HepG2 (cell line): ENCODE results near the gene UBE3B. TPM values are rescaled to one million over a fixed set of nuclear protein-coding genes. Genes with fewer than 3 reads are reported as not detected.
A peak's percentile ranks its signal among the peaks of the same experiment; 100 is the strongest.

Source experiments
- ATAC-seq: fragments of 200-7000 bp; cut with Tn5 transposase; 3 replicates; pipeline ENCODE4 v1.9.1; 2020; ENCODE audit warnings: mild to moderate bottlenecking, moderate library complexity
- BruUV-seq: library from RNA; stranded (reverse); fragments of 400-500 nt; replicated peaks from 2 replicates; lab custom pipeline; 2021; lab: Mats Ljungman, UMichigan
- CTCF ChIA-PET: fragments of 300-600 bp; formaldehyde crosslinking; extraction: SDS; loops from one replicate; lab custom pipeline; 2021; ENCODE audit warnings: low total read pairs, inconsistent platforms, low intra/inter-chr PET ratio; lab: Yijun Ruan, JAX
- POLR2A ChIA-PET: fragments of 350-600 bp; sonication (Branson Sonifier 250); formaldehyde crosslinking; loops from one replicate; lab custom pipeline; 2020; ENCODE audit warnings: antibody characterized with exemption, inconsistent platforms; lab: Yijun Ruan, JAX
- DNase-seq: peaks from one replicate; pipeline ENCODE4 v3.0.0-alpha.2; 2015; ENCODE audit warnings: low spot score
- FAIRE-seq: peaks from 3 replicates; lab custom pipeline; 2011; peaks lifted over from hg19 to GRCh38; lab: Jason Lieb, UNC
- H2AFZ ChIP-seq: one replicate; pipeline ENCODE4 v1.6.1; 2011; ENCODE audit warnings: low read length, inconsistent platforms
- H3K27ac ChIP-seq: fragments of 300-600 bp; 3 replicates; pipeline ENCODE4 v1.8.0; 2011; ENCODE audit warnings: mixed run types, mild to moderate bottlenecking, mixed read lengths, low read length, inconsistent platforms; ENCODE audit not compliant: insufficient read depth; ENCODE audit errors: extremely low read length
- H3K27me3 ChIP-seq, 2 experiments: fragments of 200-600 bp in 1 of 2; 2 replicates in 1 of 2; 3 replicates in 1 of 2; pipeline versions ENCODE4 v1.6.0 to v1.8.0; 2011; ENCODE audit warnings: low read length in 2 of 2, mild to moderate bottlenecking in 2 of 2, moderate library complexity in 2 of 2, inconsistent platforms in 1 of 2; ENCODE audit not compliant: insufficient read depth in 2 of 2, control insufficient read depth in 1 of 2
- H3K36me3 ChIP-seq, 2 experiments: fragments of 200-600 bp in 1 of 2; replicated peaks in 1 of 2; 2 replicates in 1 of 2; 3 replicates in 1 of 2; pipeline versions ENCODE4 v1.5.1 to v1.8.0; 2011; ENCODE audit warnings: low read length in 2 of 2, inconsistent platforms in 1 of 2; ENCODE audit not compliant: insufficient read depth in 2 of 2, control insufficient read depth in 1 of 2
- H3K4me1 ChIP-seq: 2 replicates; pipeline ENCODE4 v1.5.1; 2012; ENCODE audit warnings: low read length, inconsistent platforms; ENCODE audit not compliant: insufficient read depth
- H3K4me2 ChIP-seq: 2 replicates; pipeline ENCODE4 v1.6.0; 2011; ENCODE audit warnings: low read depth, low read length, inconsistent platforms
- H3K4me3 ChIP-seq, 3 experiments: fragments of 200-600 bp in 1 of 3; sonication (generic), shearing (Covaris generic) in 1 of 3; replicated peaks in 1 of 3; 2 replicates each; pipeline ENCODE4 v1.5.1; 2011 to 2016; ENCODE audit warnings: low read length in 3 of 3, inconsistent platforms in 2 of 3, low read depth in 2 of 3, mild to moderate bottlenecking in 2 of 3, control low read depth in 1 of 3, mixed read lengths in 1 of 3; ENCODE audit not compliant: insufficient read depth in 1 of 3
- H3K79me2 ChIP-seq: one replicate; pipeline ENCODE4 v1.6.1; 2011; ENCODE audit warnings: low read length, inconsistent platforms; ENCODE audit not compliant: insufficient read depth
- H3K9ac ChIP-seq: 2 replicates; pipeline ENCODE4 v1.6.0; 2011; ENCODE audit warnings: mild to moderate bottlenecking, low read depth, low read length, inconsistent platforms; ENCODE audit not compliant: insufficient read depth
- H3K9me3 ChIP-seq: 2 replicates; pipeline ENCODE4 v1.5.1; 2012; ENCODE audit warnings: mild to moderate bottlenecking, low read length
- H4K20me1 ChIP-seq: 2 replicates; pipeline ENCODE4 v1.6.0; 2011; ENCODE audit warnings: inconsistent platforms, mild to moderate bottlenecking, low read length, moderate library complexity; ENCODE audit not compliant: insufficient read depth
- CBX1 ChIP-seq: IDR thresholded peaks from one replicate; pipeline ENCODE4 v1.6.1; 2016; ENCODE audit warnings: antibody characterized with exemption, low read depth
- FOXP1 ChIP-seq, 2 experiments: fragments of 450-650 bp in 1 of 2; IDR thresholded peaks; 2 replicates each; pipeline ENCODE4 v1.6.1; 2017 to 2018; ENCODE audit warnings: antibody characterized with exemption in 1 of 2
- JDP2 ChIP-seq: sonication (generic); formaldehyde crosslinking; IDR thresholded peaks from 2 replicates; pipeline ENCODE4 v1.8.1; 2022; ENCODE audit warnings: missing genetic modification reagents, borderline replicate concordance
- NCOA5 ChIP-seq: sonication (generic); formaldehyde crosslinking; IDR thresholded peaks from 2 replicates; pipeline ENCODE4 v1.4.0; 2020; ENCODE audit warnings: missing genetic modification reagents
- SAP130 ChIP-seq: IDR thresholded peaks from 2 replicates; pipeline ENCODE4 v1.6.1; 2016; ENCODE audit warnings: low read depth
- SRF ChIP-seq: IDR thresholded peaks from 2 replicates; pipeline ENCODE4 v1.6.1; 2011; ENCODE audit warnings: mild to moderate bottlenecking, low read depth, low read length, moderate library complexity
- ZNF597 ChIP-seq: sonication (generic); formaldehyde crosslinking; IDR thresholded peaks from 2 replicates; pipeline ENCODE4 v1.5.0; 2020; ENCODE audit warnings: missing genetic modification reagents
- ZUFSP ChIP-seq: sonication (generic); formaldehyde crosslinking; IDR thresholded peaks from 2 replicates; pipeline ENCODE4 v1.9.0; 2021; ENCODE audit warnings: missing genetic modification reagents, mild to moderate bottlenecking, borderline replicate concordance
- WGBS: methylation state at CpG from one replicate; pipeline ENCODE4 v1.1.6; 2017; ENCODE audit warnings: low lambda C conversion rate; 5-methylcytosine and 5-hydroxymethylcytosine counted together
- in situ Hi-C: cut with HindIII; loops from 2 replicates; pipeline ENCODE4 v1.10.0; 2017; ENCODE audit warnings: low pct_unique_long_range_greater_than_20kb; ENCODE audit not compliant: extremely low pct_ligation_motif_present
- intact Hi-C: fragments of 100-400 bp; cut with micrococcal nuclease; formaldehyde crosslinking; loops from one replicate; pipeline ENCODE4 v1.10.0; 2022; ENCODE audit not compliant: unreplicated experiment
- polyA plus RNA-seq, 8 experiments: library from polyadenylated mRNA; depleted of rRNA in 3 of 8; stranded (reverse) in 7 of 8; unstranded in 1 of 8; fragments of >200 nt; fragmentation: Illumina TruSeq in 4 of 8; extraction: Trizol in 4 of 8; gene quantifications; 2 replicates each; pipeline versions ENCODE4 v1.2.1 to v1.2.3, GENCODE V29; 2011 to 2016; ENCODE audit warnings: low read depth in 4 of 8, missing spikeins in 1 of 8, mixed read lengths in 1 of 8; ENCODE audit not compliant: insufficient read depth in 1 of 8
- total RNA-seq, 5 experiments: library from RNA; depleted of rRNA; stranded (reverse); fragments of >200 nt; fragmentation: Illumina TruSeq; extraction: Trizol; gene quantifications; 2 replicates each; pipeline ENCODE4 v1.2.3, GENCODE V29; 2016; ENCODE audit warnings: low read depth in 1 of 5

The UBE3B gene
- total and polyA plus RNA-seq, 2 of the 13 experiments (the other 11 are each of a cell fraction or from before 2014, with no cell fraction given), result 22.7 to 25.3 TPM

DNA sequence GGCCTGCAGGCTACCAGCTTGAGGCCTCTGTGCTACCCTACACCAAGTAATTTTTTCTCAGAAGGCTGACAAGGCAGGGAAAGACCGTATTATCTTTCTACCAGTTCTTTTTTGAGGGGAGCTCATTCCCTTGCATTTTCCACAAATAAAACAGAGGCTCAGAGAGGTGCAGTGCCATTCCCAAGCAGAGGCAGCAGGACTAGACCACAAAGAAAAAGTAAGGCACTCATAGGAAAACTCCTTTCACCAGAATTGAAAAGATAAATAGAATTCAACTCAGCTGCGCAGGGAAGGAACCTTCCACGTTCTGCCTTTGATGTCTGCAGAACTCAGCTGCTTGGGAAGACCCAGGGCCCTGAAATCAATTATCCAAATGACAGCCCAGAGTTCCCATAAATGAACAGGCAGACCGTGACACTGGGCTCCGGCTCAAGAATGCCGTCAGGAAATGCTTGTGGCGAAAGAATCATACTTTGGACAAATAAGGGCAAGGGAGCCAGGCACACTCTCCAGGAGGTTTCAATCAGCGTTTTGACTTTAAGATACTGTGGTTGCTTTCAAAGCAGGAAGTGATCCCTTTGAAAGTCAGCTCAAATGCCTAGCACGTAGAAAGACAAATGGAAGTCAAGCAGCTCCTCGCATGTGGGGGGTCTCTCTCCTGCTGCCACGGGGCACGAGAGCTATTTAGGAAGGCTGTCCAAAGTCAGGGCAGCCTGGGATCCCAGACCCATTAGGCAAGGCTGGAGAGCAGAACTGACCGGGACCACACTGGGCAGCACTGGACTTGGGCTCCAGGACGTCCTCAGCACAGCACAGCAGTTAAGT lies 14.4 kb upstream of the UBE3B start:
- H2AFZ ChIP-seq, result no peak overlapping the region

DNA sequence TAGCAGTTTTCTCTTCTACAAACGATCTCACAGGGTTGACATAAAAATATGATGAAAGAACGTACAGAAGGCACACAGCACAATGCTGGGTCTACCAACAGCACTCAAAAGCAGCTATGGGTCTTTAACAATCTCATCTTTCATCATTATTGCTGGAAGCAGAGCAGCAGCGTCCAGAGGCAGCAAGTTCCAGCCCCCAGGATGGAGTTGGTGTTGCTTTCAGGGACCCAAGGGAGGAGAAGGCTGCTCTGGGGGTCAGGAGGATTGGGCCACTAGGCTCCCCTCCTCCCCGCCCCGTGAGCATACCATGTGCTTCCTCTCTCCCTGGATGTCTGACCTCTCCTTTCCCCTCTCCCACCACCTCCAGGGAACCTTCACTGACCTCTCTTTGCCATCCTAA lies 13.7 kb upstream of the UBE3B start:
- no peak for DNase-seq
- no TSS peak for BruUV-seq
- Histone ChIP-seq H3K9me3 (no peaks in the 10 kb centered on the region), H3K79me2 (peaks cover 18% of the 10 kb centered on the region), H4K20me1 (no peaks in the 10 kb centered on the region; the same call in 1 of the 2 replicates), H3K9ac (no peak overlapping the region), H3K27me3 (no peaks in the 10 kb centered on the region), H3K4me1 (peaks cover 39% of the 10 kb centered on the region), H3K36me3 (peaks cover 14 to 47% of the 10 kb centered on the region in 2 experiments), H2AFZ (no peak overlapping the region), H3K27ac (no peak overlapping the region), H3K4me3 (no peak overlapping the region), H3K4me2 (peak overlapping the region; percentile 67; the same call in 1 of the 2 replicates)
- in situ Hi-C loops, result no loop called here
- intact Hi-C loops, result no loop called here
- no peak for TF ChIP-seq SAP130
- no peak for TF ChIP-seq ZUFSP (CRISPR knock-in tag)
- TF ChIP-seq JDP2, result no peak
- no peak for TF ChIP-seq NCOA5 (CRISPR knock-in tag)
- TF ChIP-seq ZNF597 (CRISPR knock-in tag), result no peak
- no peak for TF ChIP-seq FOXP1 (IDR thresholded peaks at IDR 0.05)
- no peak for TF ChIP-seq FOXP1 (CRISPR knock-in tag; IDR thresholded peaks at IDR 0.05)
- WGBS, result 72% methylated on average over 4 of the region's 5 CpGs
- POLR2A ChIA-PET, result interaction anchor here (2.9 kb wide), 1 partner anchor 13 kb away, joined by 16 read pairs; the partner anchor contains the start of genes KCTD10 and UBE3B
- no peak for FAIRE-seq
- CTCF ChIA-PET, result no interaction called here
- no peak for ATAC-seq

More for the DNA sequence above, 14.4 kb upstream of the UBE3B start:
- ChIA-PET CTCF (no interaction called here), POLR2A (interaction anchor here (1.5 to 2.9 kb wide), 3 partner anchors 14 to 347 kb away, joined by 4 to 16 read pairs (median 11); partner anchors contain the start of genes ACACB, KCTD10 and UBE3B)
- Histone ChIP-seq H3K27me3 (no peaks in the 10 kb centered on the region), H3K79me2 (peaks cover 18% of the 10 kb centered on the region), H3K4me2 (peak overlapping the region; percentile 67), H3K36me3 (peaks cover 15 to 44% of the 10 kb centered on the region in 2 experiments), H3K9ac (no peak overlapping the region; the same call in none of the 2 replicates), H3K27ac (peak overlapping the region; percentile 38), H3K9me3 (no peaks in the 10 kb centered on the region), H3K4me1 (peaks cover 39% of the 10 kb centered on the region), H4K20me1 (no peaks in the 10 kb centered on the region; the same call in 1 of the 2 replicates), H3K4me3 (no peak overlapping the region)
- WGBS, result 42% methylated on average over 14 of the region's 14 CpGs
- no TSS peak for BruUV-seq
- no peak for TF ChIP-seq CBX1
- TF ChIP-seq SRF, result peak; percentile 77
- peak; percentile 63 for DNase-seq
- FAIRE-seq, result peak; percentile 18
- intact Hi-C loops (no loop called here), in situ Hi-C loops (no loop called here)
- ATAC-seq, result peak; percentile 47
